Vein endothelial cell (primary cell): Measurements from ENCODE around the gene LYRM2. TPM values are rescaled to one million over a fixed set of nuclear protein-coding genes. Genes with fewer than 3 reads are reported as not detected.

Source experiments
- total RNA-seq: library from RNA; depleted of rRNA; stranded (reverse); fragments of >200 nt; gene quantifications from 2 replicates; pipeline ENCODE4 v1.2.3, GENCODE V29; 2012

Gene LYRM2, protein sequence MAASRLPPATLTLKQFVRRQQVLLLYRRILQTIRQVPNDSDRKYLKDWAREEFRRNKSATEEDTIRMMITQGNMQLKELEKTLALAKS
- 14.4 and 17.9 TPM in 2 replicates for total RNA-seq

DNA sequence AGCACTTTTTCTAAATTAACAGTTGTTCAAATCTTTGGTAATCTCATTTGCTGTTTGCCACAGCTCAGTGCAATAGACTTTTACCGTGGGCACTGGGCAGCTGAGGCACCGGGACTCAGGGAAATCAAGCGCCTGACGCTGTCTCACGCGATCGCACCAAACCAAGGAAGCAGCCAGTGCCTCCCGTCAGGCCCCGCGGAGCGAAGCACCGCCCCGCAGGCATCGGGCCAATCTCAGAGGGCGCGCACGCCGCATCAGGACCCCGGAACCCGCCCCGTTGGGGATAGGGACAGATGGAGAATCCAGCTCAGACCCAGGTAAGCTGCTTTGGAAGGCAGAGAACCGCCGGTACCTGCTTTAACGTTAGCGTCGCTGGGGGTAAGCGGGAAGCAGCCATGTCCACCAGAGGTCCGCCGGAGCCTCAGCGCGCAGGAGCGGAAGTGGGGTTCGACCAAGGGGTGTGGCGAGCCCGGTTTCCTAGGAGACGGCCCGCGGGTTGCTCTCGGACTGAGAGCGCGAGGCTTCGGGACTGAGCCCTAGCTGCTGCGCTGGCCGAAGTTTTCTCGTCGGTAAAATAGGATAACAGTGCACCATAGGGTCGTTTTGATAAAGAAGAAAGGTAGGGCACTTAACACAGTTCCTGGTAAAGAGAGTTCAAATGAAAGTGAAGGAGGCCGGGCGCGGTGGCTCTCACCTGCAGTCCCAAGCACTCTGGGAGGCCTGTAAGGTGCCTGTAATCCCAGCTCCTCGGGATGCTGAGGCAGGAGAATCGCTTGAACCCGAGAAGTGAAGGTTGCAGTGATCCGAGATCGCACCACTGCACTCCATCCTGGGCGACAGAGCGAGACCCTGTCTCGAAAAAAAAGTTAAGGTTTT is at the start of gene LYRM2:
TSS of gene LYRM2 (minus strand) at position 428 of the 876 bp plus-strand sequence. CDS start at position 397, 31 bp downstream.

Other genes starting within 250 kb of the LYRM2 start
- gene RRAGD, start 226.5 kb downstream of the LYRM2 start, total RNA-seq, result 0.33 and 0.76 TPM in 2 replicates
- 6.9 and 7.5 TPM in 2 replicates for gene ANKRD6, start 205.6 kb downstream of the LYRM2 start, total RNA-seq
- 27.1 and 37.4 TPM in 2 replicates for gene MDN1, start 181.0 kb upstream of the LYRM2 start, total RNA-seq
- gene CASP8AP2, start 191.1 kb upstream of the LYRM2 start, total RNA-seq, result 15.0 and 18.6 TPM in 2 replicates